GM12878 (cell line): ENCODE data around the gene CDH4.

Experiments used
- CHD4 ChIP-seq: fragments of 200-600 bp; sonication (generic); IDR thresholded peaks from 2 replicates; pipeline ENCODE4 v1.6.1; 2016; ENCODE audit warnings: mild to moderate bottlenecking
- EP300 ChIP-seq, 2 experiments: fragments of 150-350 bp in 1 of 2; IDR thresholded peaks; 2 replicates each; pipeline ENCODE4 v1.6.1; 2011 to 2012; ENCODE audit warnings: low read depth in 2 of 2, low read length in 2 of 2, borderline replicate concordance in 1 of 2, improper control_type of control experiment in 1 of 2, inconsistent platforms in 1 of 2; ENCODE audit not compliant: control insufficient read depth in 1 of 2
- HDAC2 ChIP-seq: fragments of 200-600 bp; sonication (generic); IDR thresholded peaks from 2 replicates; pipeline ENCODE4 v1.6.1; 2017
- MTA2 ChIP-seq: fragments of 450-650 bp; IDR thresholded peaks from 2 replicates; pipeline ENCODE4 v1.6.1; 2016; ENCODE audit warnings: low read depth, mild to moderate bottlenecking, moderate library complexity
- MXI1 ChIP-seq: fragments of 150-350 bp; IDR thresholded peaks from 2 replicates; pipeline ENCODE4 v1.6.1; 2011; ENCODE audit warnings: low read depth, mild to moderate bottlenecking, inconsistent platforms, low read length, improper control_type of control experiment
- POLR2A ChIP-seq: IDR thresholded peaks from 2 replicates; pipeline ENCODE4 v1.6.1; 2011; ENCODE audit warnings: low read depth, mild to moderate bottlenecking, low read length
- POLR2AphosphoS5 ChIP-seq: IDR thresholded peaks from 2 replicates; pipeline ENCODE4 v1.6.1; 2011; ENCODE audit warnings: mild to moderate bottlenecking, low read length, inconsistent platforms
- RBBP5 ChIP-seq: fragments of 200-600 bp; sonication (generic); conservative IDR thresholded peaks from 2 replicates; pipeline ENCODE4 v1.6.1; 2016
- RCOR1 ChIP-seq: conservative IDR thresholded peaks from 2 replicates; pipeline ENCODE4 v1.6.1; 2012; ENCODE audit warnings: low read depth, low read length, improper control_type of control experiment
- ZNF274 ChIP-seq: IDR thresholded peaks from one replicate; pipeline ENCODE4 v1.8.0; 2011; ENCODE audit not compliant: insufficient read length, insufficient read depth
- TF ChIP-seq, protein P1 (sequence below), 3 experiments: IDR thresholded peaks in 2 of 3; conservative IDR thresholded peaks in 1 of 3; 2 replicates each; pipeline ENCODE4 v1.5.1; 2011; ENCODE audit warnings: low read depth in 3 of 3, low read length in 3 of 3, mild to moderate bottlenecking in 3 of 3, control low read depth in 2 of 3, moderate library complexity in 2 of 3, inconsistent platforms in 1 of 3, mixed read lengths in 1 of 3; ENCODE audit not compliant: control insufficient read depth in 2 of 3, insufficient read depth in 1 of 3; ENCODE audit errors: extremely low read depth in 1 of 3

DNA sequence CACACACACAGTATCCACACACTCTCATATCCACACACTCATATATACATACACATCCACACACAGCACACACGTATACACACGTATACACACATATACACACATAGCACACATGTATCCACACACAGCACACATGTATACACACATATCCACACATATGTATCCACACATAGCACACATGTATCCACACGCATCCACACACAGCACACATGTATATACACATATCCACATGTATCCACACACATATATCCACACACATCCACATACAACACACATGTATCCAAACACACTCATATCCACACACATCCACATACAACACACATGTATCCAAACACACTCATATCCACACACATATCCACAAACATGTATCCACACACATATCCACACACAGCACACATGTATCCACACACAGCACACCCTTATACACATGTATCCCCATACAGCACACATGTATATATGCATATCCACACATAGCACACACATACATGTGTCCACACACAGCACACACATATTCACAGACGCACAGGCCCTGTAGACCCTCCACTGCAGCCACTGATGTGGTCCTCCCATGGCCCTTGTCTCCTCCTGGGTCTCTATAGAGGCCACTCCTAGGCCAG, 172.1 kb downstream of the CDH4 start:
- TF ChIP-seq, protein P1, sequence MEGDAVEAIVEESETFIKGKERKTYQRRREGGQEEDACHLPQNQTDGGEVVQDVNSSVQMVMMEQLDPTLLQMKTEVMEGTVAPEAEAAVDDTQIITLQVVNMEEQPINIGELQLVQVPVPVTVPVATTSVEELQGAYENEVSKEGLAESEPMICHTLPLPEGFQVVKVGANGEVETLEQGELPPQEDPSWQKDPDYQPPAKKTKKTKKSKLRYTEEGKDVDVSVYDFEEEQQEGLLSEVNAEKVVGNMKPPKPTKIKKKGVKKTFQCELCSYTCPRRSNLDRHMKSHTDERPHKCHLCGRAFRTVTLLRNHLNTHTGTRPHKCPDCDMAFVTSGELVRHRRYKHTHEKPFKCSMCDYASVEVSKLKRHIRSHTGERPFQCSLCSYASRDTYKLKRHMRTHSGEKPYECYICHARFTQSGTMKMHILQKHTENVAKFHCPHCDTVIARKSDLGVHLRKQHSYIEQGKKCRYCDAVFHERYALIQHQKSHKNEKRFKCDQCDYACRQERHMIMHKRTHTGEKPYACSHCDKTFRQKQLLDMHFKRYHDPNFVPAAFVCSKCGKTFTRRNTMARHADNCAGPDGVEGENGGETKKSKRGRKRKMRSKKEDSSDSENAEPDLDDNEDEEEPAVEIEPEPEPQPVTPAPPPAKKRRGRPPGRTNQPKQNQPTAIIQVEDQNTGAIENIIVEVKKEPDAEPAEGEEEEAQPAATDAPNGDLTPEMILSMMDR (IDR thresholded peaks at IDR 0.05 in 2 of 3, conservative IDR thresholded peaks at IDR 0.05 in 1 of 3; ENCODE audit: control insufficient read depth in 2 of 3, extremely low read depth in 1 of 3, insufficient read depth in 1 of 3, low read depth in 3 of 3, low read length in 3 of 3) = no peak
- TF ChIP-seq MXI1 (no peak), RCOR1 (no peak), MTA2 (no peak), RBBP5 (no peak), ZNF274 (no peak), POLR2AphosphoS5 (no peak), CHD4 (no peak), POLR2A (no peak), HDAC2 (no peak), EP300 (IDR thresholded peaks at IDR 0.05; ENCODE audit: borderline replicate concordance in 1 of 2, control insufficient read depth in 1 of 2, low read depth in 2 of 2, low read length in 2 of 2) (no peak)
